Measurements from ENCODE around the gene STRA8. TPM values are rescaled to one million over a fixed set of nuclear protein-coding genes. Genes with fewer than 3 reads are reported as not detected.

Gene STRA8
- polyA plus RNA-seq, 1 donor from 2014 or later, result not detected

GRCh38 chr7:135210888-135211178 is 22.8 kb upstream of the STRA8 start:
- peak overlapping the region; percentile 73 for H3K4me3 ChIP-seq (ENCODE audit: low read length)
- H3F3A ChIP-seq (ENCODE audit: insufficient read depth, low read length, poor library complexity, severe bottlenecking), result no peaks in the 10 kb centered on the region
- H3K9me2 ChIP-seq (ENCODE audit: insufficient read depth, low read length), result no peaks in the 10 kb centered on the region
- peak overlapping the region; percentile 83 for H3K27ac ChIP-seq (ENCODE audit: low read length)
- H3K4me2 ChIP-seq (ENCODE audit: low read length), result peak overlapping the region; percentile 59
- TF ChIP-seq TAF1 (IDR thresholded peaks at IDR 0.05; ENCODE audit: low read depth) (no peak), REST (IDR thresholded peaks at IDR 0.05; ENCODE audit: borderline replicate concordance) (no peak), SMC3 (conservative IDR thresholded peaks at IDR 0.05; ENCODE audit: poor library complexity) (no peak), MXI1 (conservative IDR thresholded peaks at IDR 0.05; ENCODE audit: poor library complexity, severe bottlenecking) (no peak), RAD21 (conservative IDR thresholded peaks at IDR 0.05) (no peak), POLR2AphosphoS5 (IDR thresholded peaks at IDR 0.05) (no peak), EP300 (conservative IDR thresholded peaks at IDR 0.05; ENCODE audit: poor library complexity, severe bottlenecking) (no peak), CTCF (IDR thresholded peaks at IDR 0.05; ENCODE audit: poor library complexity, severe bottlenecking) (no peak), EZH2 (IDR thresholded peaks at IDR 0.05; ENCODE audit: borderline replicate concordance, insufficient read depth, low read length, poor library complexity, severe bottlenecking) (no peak)
- H3K27me3 ChIP-seq (ENCODE audit: insufficient read depth, low read depth, low read length), result no peaks in the 10 kb centered on the region
- no peaks in the 10 kb centered on the region for H3K9me3 ChIP-seq (ENCODE audit: low read length)
- H3K36me3 ChIP-seq (ENCODE audit: insufficient read depth, low read length), result no peaks in the 10 kb centered on the region
- H3K9ac ChIP-seq (ENCODE audit: low read length), result peak overlapping the region; percentile 90
- peak overlapping the region; percentile 42 for H2AFZ ChIP-seq (ENCODE audit: low read depth, low read length)
- no peaks in the 10 kb centered on the region for H4K20me1 ChIP-seq (ENCODE audit: insufficient read depth)
- no peaks in the 10 kb centered on the region for H3K79me2 ChIP-seq (replicated peaks; ENCODE audit: insufficient read depth, low read length)

GRCh38 chr7:135211179-135211945 is 22.3 kb upstream of the STRA8 start, which contains the start of gene WDR91:
WDR91 (minus strand) TSS chr7:135211526; CDS start chr7:135211502, 24 bp downstream.
- no peak for TF ChIP-seq EZH2 (IDR thresholded peaks at IDR 0.05; ENCODE audit: borderline replicate concordance, insufficient read depth, low read length, poor library complexity, severe bottlenecking)
- no peak for TF ChIP-seq CTCF (IDR thresholded peaks at IDR 0.05; ENCODE audit: poor library complexity, severe bottlenecking)
- TF ChIP-seq TAF1 (IDR thresholded peaks at IDR 0.05; ENCODE audit: low read depth), result peak; percentile 98
- TF ChIP-seq EP300 (conservative IDR thresholded peaks at IDR 0.05; ENCODE audit: poor library complexity, severe bottlenecking), result no peak
- peak; percentile 94 for TF ChIP-seq REST (IDR thresholded peaks at IDR 0.05; ENCODE audit: borderline replicate concordance)
- TF ChIP-seq POLR2AphosphoS5 (IDR thresholded peaks at IDR 0.05), result peak; percentile 91
- peak; percentile 21 for TF ChIP-seq RAD21 (conservative IDR thresholded peaks at IDR 0.05)
- peak; percentile 48 for TF ChIP-seq MXI1 (conservative IDR thresholded peaks at IDR 0.05; ENCODE audit: poor library complexity, severe bottlenecking)
- no peak for TF ChIP-seq SMC3 (conservative IDR thresholded peaks at IDR 0.05; ENCODE audit: poor library complexity)
- Histone ChIP-seq H3K4me3 (ENCODE audit: low read length) (peak within 1 kb of the TSS; percentile 73), H2AFZ (ENCODE audit: low read depth, low read length) (peak within 1 kb of the TSS; percentile 91), H3K27ac (ENCODE audit: low read length) (peak within 1 kb of the TSS; percentile 83), H3K27me3 (ENCODE audit: insufficient read depth, low read depth, low read length) (no peaks in the 10 kb centered on the region), H3K9me2 (ENCODE audit: insufficient read depth, low read length) (no peaks in the 10 kb centered on the region), H3K9me3 (ENCODE audit: low read length) (no peaks in the 10 kb centered on the region), H3F3A (ENCODE audit: insufficient read depth, low read length, poor library complexity, severe bottlenecking) (no peaks in the 10 kb centered on the region), H4K20me1 (ENCODE audit: insufficient read depth) (no peaks in the 10 kb centered on the region), H3K36me3 (ENCODE audit: insufficient read depth, low read length) (no peaks in the 10 kb centered on the region), H3K9ac (ENCODE audit: low read length) (peak within 1 kb of the TSS; percentile 90), H3K79me2 (replicated peaks; ENCODE audit: insufficient read depth, low read length) (no peaks in the 10 kb centered on the region), H3K4me2 (ENCODE audit: low read length) (peak within 1 kb of the TSS; percentile 62)

Data from neural cell (in vitro differentiated cells).